DMS53 treated with DMSO at 0.1 percent for 48 hours (cell line): ENCODE data around the gene BTF3.
A peak's percentile ranks its signal among the peaks of the same experiment; 100 is the strongest.
"Not testable (repeated sequence)": the region's sequence is repeated elsewhere in the genome, so short reads cannot be mapped to it uniquely, and the experiment has no call there.

ENCODE experiments used
- DNase-seq: peaks from one replicate; lab custom pipeline; 2025; ENCODE audit not compliant: unreplicated experiment; lab: John Stamatoyannopoulos, UW

Gene BTF3

GRCh38 chr5:73485715-73486114, 12.5 kb upstream of the BTF3 start:
- DNase-seq, result no peak

GRCh38 chr5:73486119-73486899, 11.9 kb upstream of the BTF3 start:
- DNase-seq, result no peak

GRCh38 chr5:73487257-73487656, 11.0 kb upstream of the BTF3 start:
- DNase-seq, result not testable (repeated sequence)

GRCh38 chr5:73487815-73488214, 10.4 kb upstream of the BTF3 start:
- DNase-seq, result no peak

GRCh38 chr5:73488806-73489205, 9.4 kb upstream of the BTF3 start:
- DNase-seq, result no peak

- no peak for DNase-seq
Observed at GRCh38 chr5:73490088-73490487, 8.2 kb upstream of the BTF3 start.

- DNase-seq, result no peak
Observed at GRCh38 chr5:73491155-73491554, 7.1 kb upstream of the BTF3 start.

GRCh38 chr5:73493421-73493820, 4.8 kb upstream of the BTF3 start:
- no peak for DNase-seq

- no peak for DNase-seq
Observed at GRCh38 chr5:73494721-73495120, 3.5 kb upstream of the BTF3 start.

GRCh38 chr5:73495772-73496335, 2.4 kb upstream of the BTF3 start:
- DNase-seq, result no peak

GRCh38 chr5:73496984-73497457, 1.2 kb upstream of the BTF3 start:
- peak; percentile 91 for DNase-seq

- no peak for DNase-seq
Observed at GRCh38 chr5:73497497-73498056, 665 bp upstream of the BTF3 start.

GRCh38 chr5:73499187-73499586, 945 bp downstream of the BTF3 start:
- DNase-seq, result no peak

GRCh38 chr5:73499756-73500155, 1.5 kb downstream of the BTF3 start:
- DNase-seq, result no peak

- no peak for DNase-seq
Observed at GRCh38 chr5:73501406-73501805, 3.2 kb downstream of the BTF3 start.

- DNase-seq, result no peak
Observed at GRCh38 chr5:73506459-73506955, 8.3 kb downstream of the BTF3 start.

GRCh38 chr5:73507062-73507461, 8.8 kb downstream of the BTF3 start:
- DNase-seq, result no peak

- DNase-seq, result not testable (repeated sequence)
Observed at GRCh38 chr5:73508521-73508920, 10.3 kb downstream of the BTF3 start.

GRCh38 chr5:73513996-73514395, 15.8 kb downstream of the BTF3 start:
- DNase-seq, result no peak

- no peak for DNase-seq
Observed at GRCh38 chr5:73514418-73514817, 16.2 kb downstream of the BTF3 start.

GRCh38 chr5:73515232-73515631, 17.0 kb downstream of the BTF3 start:
- peak; percentile 91 for DNase-seq
